GM04503 (cell line): ENCODE data around the gene LRCH3.
A peak's percentile ranks its signal among the peaks of the same experiment; 100 is the strongest.
"Not testable (repeated sequence)": the region's sequence is repeated elsewhere in the genome, so short reads cannot be mapped to it uniquely, and the experiment has no call there.

ENCODE experiments used
- DNase-seq: peaks from one replicate; pipeline ENCODE4 v3.0.0-alpha.2; 2012; ENCODE audit warnings: low read depth

Gene LRCH3

GRCh38 chr3:197886052-197886451 lies 95.0 kb downstream of the LRCH3 start:
- DNase-seq: not testable (repeated sequence)

- not testable (repeated sequence) for DNase-seq
Measured at GRCh38 chr3:197887430-197888053, 96.5 kb downstream of the LRCH3 start.

GRCh38 chr3:197888511-197888910 lies 97.5 kb downstream of the LRCH3 start:
- no peak for DNase-seq

- DNase-seq: no peak
Measured at GRCh38 chr3:197889204-197889930, 98.3 kb downstream of the LRCH3 start.

GRCh38 chr3:197890693-197891092 lies 99.6 kb downstream of the LRCH3 start:
- no peak for DNase-seq

- DNase-seq: no peak
Measured at GRCh38 chr3:197892162-197892561, 101.1 kb downstream of the LRCH3 start.

GRCh38 chr3:197896421-197896820 lies 105.4 kb downstream of the LRCH3 start:
- DNase-seq: no peak

GRCh38 chr3:197899833-197900478 lies 108.9 kb downstream of the LRCH3 start:
- no peak for DNase-seq

GRCh38 chr3:197901626-197902025 lies 110.6 kb downstream of the LRCH3 start:
- no peak for DNase-seq

GRCh38 chr3:197906023-197906849 lies 115.2 kb downstream of the LRCH3 start:
- DNase-seq: peak; percentile 74

GRCh38 chr3:197906850-197907187 lies 115.8 kb downstream of the LRCH3 start:
- DNase-seq: no peak

- no peak for DNase-seq
Measured at GRCh38 chr3:197907196-197907595, 116.1 kb downstream of the LRCH3 start.

GRCh38 chr3:197908550-197908949 lies 117.5 kb downstream of the LRCH3 start:
- DNase-seq: peak; percentile 15

GRCh38 chr3:197908957-197909701 lies 118.1 kb downstream of the LRCH3 start:
- no peak for DNase-seq

- DNase-seq: no peak
Measured at GRCh38 chr3:197912741-197913476, 121.9 kb downstream of the LRCH3 start.

- no peak for DNase-seq
Measured at GRCh38 chr3:197913641-197914380, 122.8 kb downstream of the LRCH3 start.

- not testable (repeated sequence) for DNase-seq
Measured at GRCh38 chr3:197921429-197922275, 130.6 kb downstream of the LRCH3 start.

- DNase-seq: no peak
Measured at GRCh38 chr3:197926418-197926817, 135.4 kb downstream of the LRCH3 start.

- not testable (repeated sequence) for DNase-seq
Measured at GRCh38 chr3:197927578-197927977, 136.5 kb downstream of the LRCH3 start.
